ENCODE results near the gene GTF3C2.
"Not testable (repeated sequence)": the region's sequence is repeated elsewhere in the genome, so short reads cannot be mapped to it uniquely, and the experiment has no call there.

The GTF3C2 gene

GRCh38 chr2:27375513-27376099, 19.0 kb upstream of the GTF3C2 start:
- intact Hi-C loops (cut with DNase I), result no loop called here
- no peak for DNase-seq

GRCh38 chr2:27373567-27373966, 17.0 kb upstream of the GTF3C2 start:
- intact Hi-C loops (cut with DNase I), result loop anchor here (5.0 kb wide), 2 partner anchors 54 to 161 kb away; partner anchors contain the start of genes ATRAID, NRBP1 and SLC5A6

GRCh38 chr2:27372937-27373336, 16.4 kb upstream of the GTF3C2 start:
- intact Hi-C loops (cut with DNase I), result loop anchor here (5.0 kb wide), 2 partner anchors 54 to 161 kb away; partner anchors contain the start of genes ATRAID, NRBP1 and SLC5A6
- DNase-seq, result no peak

More at GRCh38 chr2:27373567-27373966, 17.0 kb upstream of the GTF3C2 start:
- DNase-seq, result no peak

GRCh38 chr2:27370816-27371620, 14.5 kb upstream of the GTF3C2 start:
- DNase-seq, result peak in 6 of 42 donors; percentile 5 to 54 (median 14)
- intact Hi-C loops (cut with DNase I), result loop anchor here (1.0 to 5.0 kb wide), 4 partner anchors 9 to 159 kb away; partner anchors contain the start of genes ATRAID, GTF3C2, NRBP1 and SLC5A6

- intact Hi-C loops (cut with DNase I), result loop anchor here (1.0 to 5.0 kb wide), 4 partner anchors 10 to 158 kb away; partner anchors contain the start of genes ATRAID, GTF3C2, NRBP1 and SLC5A6
- peak; percentile 97 to 100 (median 100) for DNase-seq
These were observed 13.7 kb upstream of the GTF3C2 start, which contains the start of the genes EIF2B4 and SNX17 for GRCh38 chr2:27370026-27370815. EIF2B4 (minus strand) TSS chr2:27370338; CDS start chr2:27370314, 24 bp downstream. SNX17 (plus strand) TSS chr2:27370616; CDS start chr2:27370744, 128 bp downstream.

- DNase-seq, result peak in 36 of 42 donors; percentile 24 to 78 (median 58)
- intact Hi-C loops (cut with DNase I), result loop anchor here (1.0 to 5.0 kb wide), 4 partner anchors 11 to 157 kb away; partner anchors contain the start of genes ATRAID, GTF3C2, NRBP1 and SLC5A6
These were observed 13.0 kb upstream of the GTF3C2 start for GRCh38 chr2:27369471-27370025.

- intact Hi-C loops (cut with DNase I), result no loop called here
- DNase-seq, result no peak
These were observed 7.4 kb upstream of the GTF3C2 start for GRCh38 chr2:27363933-27364332.

- no peak for DNase-seq
- intact Hi-C loops (cut with DNase I), result no loop called here
These were observed 6.3 kb upstream of the GTF3C2 start for GRCh38 chr2:27362678-27363420.

- intact Hi-C loops (cut with DNase I), result loop anchor here (2.0 kb wide), 3 partner anchors 15 to 73 kb away; partner anchors contain the start of genes EIF2B4, MPV17, NRBP1 and SNX17
- peak in 18 of 42 donors; percentile 7 to 49 (median 29) for DNase-seq
These were observed 545 bp downstream of the GTF3C2 start for GRCh38 chr2:27356056-27356381.

- intact Hi-C loops (cut with DNase I), result no loop called here
- DNase-seq, result no peak
These were observed 2.0 kb downstream of the GTF3C2 start for GRCh38 chr2:27354597-27354927.

- intact Hi-C loops (cut with DNase I), result no loop called here
- DNase-seq, result no peak
These were observed 2.6 kb downstream of the GTF3C2 start for GRCh38 chr2:27353762-27354596.

- DNase-seq; intact Hi-C loops (cut with DNase I): not testable (repeated sequence)
These were observed 3.2 kb downstream of the GTF3C2 start for GRCh38 chr2:27353386-27353761.

GRCh38 chr2:27351802-27352598, 4.6 kb downstream of the GTF3C2 start:
- no peak for DNase-seq

GRCh38 chr2:27350106-27350693, 6.4 kb downstream of the GTF3C2 start:
- intact Hi-C loops (cut with DNase I), result no loop called here
- DNase-seq, result no peak

More at GRCh38 chr2:27351802-27352598, 4.6 kb downstream of the GTF3C2 start:
- intact Hi-C loops (cut with DNase I), result no loop called here

GRCh38 chr2:27347641-27348040, 8.9 kb downstream of the GTF3C2 start:
- intact Hi-C loops (cut with DNase I), result no loop called here
- DNase-seq, result no peak

- no peak for DNase-seq
- intact Hi-C loops (cut with DNase I), result no loop called here
These were observed 20.4 kb downstream of the GTF3C2 start for GRCh38 chr2:27336173-27336572.

Data from head of caudate nucleus (tissue), 42 donors.